GM12864 (cell line): Measurements from ENCODE around the gene SCYGR5.

Experiments
- DNase-seq: peaks from one replicate; pipeline ENCODE4 v3.0.0-alpha.2; 2011; ENCODE audit warnings: low read depth
- H3K4me3 ChIP-seq: 2 replicates; pipeline ENCODE4 v1.5.1; 2011; ENCODE audit warnings: mild to moderate bottlenecking, low read depth, low read length, control low read depth
- TF ChIP-seq, protein P1 (sequence below): IDR thresholded peaks from 2 replicates; pipeline ENCODE4 v1.5.1; 2011; ENCODE audit warnings: low read depth, mild to moderate bottlenecking, moderate library complexity, low read length, control low read depth, inconsistent platforms; ENCODE audit errors: missing control alignments

Gene SCYGR5

DNA sequence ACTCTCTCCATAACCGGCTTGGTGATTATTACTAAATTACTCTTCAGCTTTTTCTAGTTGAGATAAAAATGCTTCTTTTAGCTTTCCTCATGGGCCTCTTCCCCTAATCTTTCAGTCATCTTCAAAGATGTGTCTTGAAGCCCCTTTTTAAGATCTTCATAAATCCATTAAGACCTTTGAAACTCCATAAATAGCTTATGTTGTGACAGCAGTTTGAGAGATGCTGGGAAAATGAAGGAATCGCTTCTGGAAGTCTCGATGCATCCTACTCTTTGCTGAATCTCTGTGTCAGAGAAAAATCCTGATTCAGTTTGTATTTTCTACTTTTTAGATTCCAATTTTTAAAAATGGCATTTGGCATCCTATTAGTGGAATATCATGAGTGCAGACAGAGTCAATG, 36.3 kb upstream of the SCYGR5 start:
- DNase-seq, result no peak
- no peak overlapping the region for H3K4me3 ChIP-seq
- TF ChIP-seq, protein P1, sequence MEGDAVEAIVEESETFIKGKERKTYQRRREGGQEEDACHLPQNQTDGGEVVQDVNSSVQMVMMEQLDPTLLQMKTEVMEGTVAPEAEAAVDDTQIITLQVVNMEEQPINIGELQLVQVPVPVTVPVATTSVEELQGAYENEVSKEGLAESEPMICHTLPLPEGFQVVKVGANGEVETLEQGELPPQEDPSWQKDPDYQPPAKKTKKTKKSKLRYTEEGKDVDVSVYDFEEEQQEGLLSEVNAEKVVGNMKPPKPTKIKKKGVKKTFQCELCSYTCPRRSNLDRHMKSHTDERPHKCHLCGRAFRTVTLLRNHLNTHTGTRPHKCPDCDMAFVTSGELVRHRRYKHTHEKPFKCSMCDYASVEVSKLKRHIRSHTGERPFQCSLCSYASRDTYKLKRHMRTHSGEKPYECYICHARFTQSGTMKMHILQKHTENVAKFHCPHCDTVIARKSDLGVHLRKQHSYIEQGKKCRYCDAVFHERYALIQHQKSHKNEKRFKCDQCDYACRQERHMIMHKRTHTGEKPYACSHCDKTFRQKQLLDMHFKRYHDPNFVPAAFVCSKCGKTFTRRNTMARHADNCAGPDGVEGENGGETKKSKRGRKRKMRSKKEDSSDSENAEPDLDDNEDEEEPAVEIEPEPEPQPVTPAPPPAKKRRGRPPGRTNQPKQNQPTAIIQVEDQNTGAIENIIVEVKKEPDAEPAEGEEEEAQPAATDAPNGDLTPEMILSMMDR, result no peak

DNA sequence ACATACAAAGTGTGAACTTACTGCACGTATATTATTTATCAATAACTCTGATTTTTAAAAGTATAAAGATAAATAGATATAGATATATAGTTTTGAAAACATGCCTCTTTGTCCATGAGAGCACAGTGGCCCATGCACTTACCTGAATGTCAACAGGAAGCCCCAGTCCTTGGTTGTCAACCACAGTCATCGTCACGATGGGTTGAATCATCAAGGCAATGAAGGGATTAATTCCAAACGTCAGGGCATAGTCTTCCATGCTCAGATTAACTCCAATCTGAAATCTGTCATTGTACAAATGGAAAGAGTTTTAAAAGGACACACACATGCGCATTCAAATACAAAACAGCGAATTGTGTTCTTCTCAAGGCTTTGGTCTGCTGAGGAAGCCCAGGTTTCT, 33.8 kb upstream of the SCYGR5 start:
- no peak overlapping the region for H3K4me3 ChIP-seq
- no peak for DNase-seq
- TF ChIP-seq, protein P1, result no peak

DNA sequence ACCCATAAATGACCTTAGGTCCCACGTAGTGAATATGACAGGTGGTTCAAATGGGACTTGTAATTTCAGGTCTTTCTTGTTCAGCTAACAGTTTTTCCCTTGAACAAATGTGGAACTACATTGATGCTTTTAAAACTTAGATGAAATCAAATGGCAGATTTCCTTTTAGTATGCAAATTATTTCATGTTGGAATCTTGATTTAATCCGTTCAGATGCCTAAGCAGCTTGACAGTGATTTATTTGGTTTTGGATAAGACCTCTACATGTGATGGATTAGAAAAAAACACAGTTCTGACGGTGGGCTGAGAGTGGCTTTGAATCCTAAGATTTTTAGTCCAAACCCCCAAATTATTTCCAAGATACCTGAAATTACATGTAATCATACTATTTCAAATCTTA, 32.4 kb upstream of the SCYGR5 start:
- TF ChIP-seq, protein P1, result no peak
- H3K4me3 ChIP-seq, result no peak overlapping the region
- DNase-seq, result no peak

DNA sequence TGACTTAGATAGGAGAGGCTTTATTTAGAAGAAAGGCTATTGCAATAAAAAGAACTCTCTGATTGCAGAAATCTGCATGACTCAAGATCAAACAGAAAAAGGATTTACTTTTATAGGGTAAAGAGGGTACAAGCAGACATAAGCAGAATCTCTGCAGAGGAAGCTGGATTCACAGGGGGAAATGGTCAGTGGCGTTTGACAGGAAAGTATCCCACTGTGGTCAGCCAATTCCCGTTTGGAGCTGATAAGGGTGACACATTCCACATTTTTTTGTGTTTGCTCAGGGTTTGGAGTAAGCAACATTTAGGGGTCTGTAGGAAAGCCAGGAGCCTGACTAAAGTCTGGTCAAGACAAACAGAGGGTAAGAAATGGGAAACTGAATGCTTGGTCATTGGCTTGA, 23.9 kb upstream of the SCYGR5 start:
- TF ChIP-seq, protein P1, result no peak
- H3K4me3 ChIP-seq, result no peak overlapping the region
- no peak for DNase-seq

DNA sequence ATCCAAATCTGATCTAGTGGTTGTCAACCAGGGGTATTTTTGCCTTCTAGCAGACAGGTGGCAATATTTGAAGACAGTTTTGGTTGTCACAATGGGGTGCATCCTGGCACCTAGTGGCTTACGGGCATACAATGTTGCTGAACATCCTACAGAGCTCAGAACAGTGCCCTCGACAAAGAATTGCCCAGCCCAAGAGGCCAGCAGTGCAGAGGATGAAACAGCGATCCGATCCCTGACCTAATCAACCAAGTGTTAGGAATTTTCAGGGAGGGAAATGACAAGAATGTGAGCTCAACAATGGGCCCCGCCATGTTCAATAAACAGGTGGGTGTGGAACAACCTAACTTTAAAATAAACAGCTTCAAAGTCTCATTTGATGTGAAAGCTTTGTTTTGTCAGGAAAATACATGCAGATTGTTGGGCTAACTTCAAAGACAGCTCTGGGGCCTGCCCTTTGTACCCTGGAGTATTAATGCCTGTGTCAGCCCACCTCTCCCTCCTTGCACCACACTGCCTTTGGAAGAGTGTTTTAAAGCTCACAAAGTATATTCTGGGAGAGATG, 22.5 kb upstream of the SCYGR5 start:
- no peak overlapping the region for H3K4me3 ChIP-seq
- TF ChIP-seq, protein P1, result peak; percentile 4
- no peak for DNase-seq

DNA sequence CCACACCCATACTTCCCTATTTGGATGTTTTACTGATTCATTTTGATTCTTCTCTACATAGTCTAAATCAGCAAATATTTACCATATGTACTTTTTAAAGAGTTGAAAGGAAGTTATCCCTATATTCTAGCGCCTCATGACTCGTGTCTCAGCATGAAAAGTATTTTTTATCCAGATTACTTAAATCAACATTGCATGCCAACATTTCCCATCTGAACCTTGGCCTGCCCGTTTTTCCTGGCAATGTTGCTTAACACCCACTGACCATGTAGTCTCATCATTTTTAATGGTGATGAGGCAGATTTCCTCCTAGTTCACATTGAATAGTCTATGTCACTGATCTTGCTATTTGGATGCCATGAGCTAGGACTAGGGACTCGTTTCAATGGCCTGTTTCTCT, 13.2 kb upstream of the SCYGR5 start:
- no peak for DNase-seq
- no peak overlapping the region for H3K4me3 ChIP-seq
- TF ChIP-seq, protein P1, result no peak

DNA sequence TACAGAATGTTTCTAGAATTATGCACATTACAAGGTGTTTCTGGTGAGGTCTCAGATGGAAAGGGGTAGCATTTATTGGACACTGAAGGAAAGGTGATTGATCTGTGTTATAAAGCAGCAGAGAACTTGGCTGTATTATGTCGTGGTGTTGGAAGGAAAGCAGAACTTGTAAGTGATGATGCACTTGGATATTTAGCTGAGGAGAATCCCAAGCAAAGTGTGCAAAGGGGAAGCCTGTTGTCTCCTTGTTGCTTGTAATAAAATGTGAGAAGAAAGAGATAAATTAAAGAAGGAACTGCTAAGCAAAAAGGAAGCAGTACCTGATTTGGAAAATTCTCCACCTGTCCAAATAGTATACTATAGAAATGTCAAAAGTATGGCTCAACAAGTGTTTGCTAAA, 12.2 kb upstream of the SCYGR5 start:
- no peak for DNase-seq
- TF ChIP-seq, protein P1, result no peak
- H3K4me3 ChIP-seq, result no peak overlapping the region
